Activated gamma-delta T cell treated with Interleukin-2 at 50 U/mL for 16 hours (primary cell): Measurements from ENCODE around the gene SLAMF1.
"Not testable (repeated sequence)": the region's sequence is repeated elsewhere in the genome, so short reads cannot be mapped to it uniquely, and the experiment has no call there.

Experiments
- DNase-seq: peaks from one replicate; pipeline ENCODE4 v3.0.0-alpha.2; 2020

The SLAMF1 gene

GRCh38 chr1:160588468-160588867 lies 58.4 kb downstream of the SLAMF1 start:
- DNase-seq, result no peak

GRCh38 chr1:160584784-160585183 lies 62.1 kb downstream of the SLAMF1 start:
- no peak for DNase-seq

GRCh38 chr1:160582976-160583375 lies 63.9 kb downstream of the SLAMF1 start:
- not testable (repeated sequence) for DNase-seq

GRCh38 chr1:160581961-160582360 lies 64.9 kb downstream of the SLAMF1 start:
- no peak for DNase-seq

GRCh38 chr1:160580221-160580812 lies 66.5 kb downstream of the SLAMF1 start:
- DNase-seq, result no peak

- no peak for DNase-seq
Observed at GRCh38 chr1:160579216-160579701, 67.6 kb downstream of the SLAMF1 start, which contains the start of gene CD84. Gene CD84, minus strand, starts transcription at chr1:160579496. Its CDS starts 59 bp downstream, at chr1:160579437.

- DNase-seq, result no peak
Observed at GRCh38 chr1:160578525-160579191, 68.2 kb downstream of the SLAMF1 start.

GRCh38 chr1:160578175-160578524 lies 68.7 kb downstream of the SLAMF1 start:
- DNase-seq, result no peak

GRCh38 chr1:160577671-160578070 lies 69.2 kb downstream of the SLAMF1 start:
- DNase-seq, result no peak

GRCh38 chr1:160576884-160577283 lies 70.0 kb downstream of the SLAMF1 start:
- no peak for DNase-seq

GRCh38 chr1:160576390-160576789 lies 70.5 kb downstream of the SLAMF1 start:
- peak; percentile 12 for DNase-seq

- DNase-seq, result no peak
Observed at GRCh38 chr1:160575112-160575664, 71.7 kb downstream of the SLAMF1 start.

GRCh38 chr1:160570840-160571239 lies 76.0 kb downstream of the SLAMF1 start:
- DNase-seq, result no peak

GRCh38 chr1:160569806-160570205 lies 77.0 kb downstream of the SLAMF1 start:
- no peak for DNase-seq

- DNase-seq, result peak; percentile 81
Observed at GRCh38 chr1:160567858-160568682, 78.8 kb downstream of the SLAMF1 start.

- no peak for DNase-seq
Observed at GRCh38 chr1:160567341-160567740, 79.5 kb downstream of the SLAMF1 start.

GRCh38 chr1:160565564-160565963 lies 81.3 kb downstream of the SLAMF1 start:
- no peak for DNase-seq

GRCh38 chr1:160563230-160563629 lies 83.6 kb downstream of the SLAMF1 start:
- not testable (repeated sequence) for DNase-seq

GRCh38 chr1:160562745-160563144 lies 84.1 kb downstream of the SLAMF1 start:
- not testable (repeated sequence) for DNase-seq

- no peak for DNase-seq
Observed at GRCh38 chr1:160560806-160561205, 86.0 kb downstream of the SLAMF1 start.

- no peak for DNase-seq
Observed at GRCh38 chr1:160560045-160560705, 86.7 kb downstream of the SLAMF1 start.

- not testable (repeated sequence) for DNase-seq
Observed at GRCh38 chr1:160559437-160559836, 87.4 kb downstream of the SLAMF1 start.
